K562 (cell line): Measurements from ENCODE around the gene MIER2.

Experiments used
- AFF4 ChIP-seq: sonication (generic); formaldehyde crosslinking; IDR thresholded peaks from 2 replicates; pipeline ENCODE4 v1.8.0; 2023; ENCODE audit warnings: mild to moderate bottlenecking, missing genetic modification reagents
- BDP1 ChIP-seq: IDR thresholded peaks from 3 replicates; pipeline ENCODE4 v1.6.1; 2011; ENCODE audit not compliant: insufficient read length, insufficient read depth
- CTCF ChIP-seq, 3 experiments: IDR thresholded peaks in 2 of 3; conservative IDR thresholded peaks in 1 of 3; 2 replicates each; pipeline ENCODE4 v1.5.1; 2011 to 2012; ENCODE audit warnings: low read length in 3 of 3, mild to moderate bottlenecking in 3 of 3, control low read depth in 2 of 3, improper control_type of control experiment in 1 of 3, inconsistent platforms in 1 of 3, low read depth in 1 of 3, mixed read lengths in 1 of 3, moderate library complexity in 1 of 3; ENCODE audit not compliant: insufficient read depth in 2 of 3
- EZH2 ChIP-seq: IDR thresholded peaks from 2 replicates; pipeline ENCODE4 v1.6.1; 2012; ENCODE audit warnings: low read depth, mild to moderate bottlenecking, inconsistent platforms, low read length, borderline replicate concordance
- FOXM1 ChIP-seq, 2 experiments: fragments of 450-650 bp in 1 of 2; sonication (generic) in 1 of 2; formaldehyde crosslinking in 1 of 2; IDR thresholded peaks; 2 replicates each; pipeline versions ENCODE4 v1.6.1 to v1.9.0; 2017 to 2022; ENCODE audit warnings: low read depth in 2 of 2, mild to moderate bottlenecking in 2 of 2, missing genetic modification reagents in 1 of 2, moderate library complexity in 1 of 2
- KDM2B ChIP-seq: fragments of 250-450 bp; sonication (Bioruptor Pico); IDR thresholded peaks from 2 replicates; pipeline ENCODE4 v1.8.0; 2021; ENCODE audit warnings: mild to moderate bottlenecking, moderate library complexity
- MAFK ChIP-seq: IDR thresholded peaks from 2 replicates; pipeline ENCODE4 v1.6.1; 2011; ENCODE audit warnings: low read length, improper control_type of control experiment
- MBD1 ChIP-seq: fragments of 250-450 bp; sonication (Bioruptor Pico); IDR thresholded peaks from 2 replicates; pipeline ENCODE4 v1.8.0; 2022; ENCODE audit warnings: inconsistent platforms
- PHF21A ChIP-seq: fragments of 450-650 bp; IDR thresholded peaks from 2 replicates; pipeline ENCODE4 v1.6.1; 2017; ENCODE audit warnings: low read depth, borderline replicate concordance
- PML ChIP-seq: IDR thresholded peaks from 2 replicates; pipeline ENCODE4 v1.6.1; 2012; ENCODE audit warnings: low read length, inconsistent platforms
- POLR2AphosphoS5 ChIP-seq: IDR thresholded peaks from 2 replicates; pipeline ENCODE4 v1.6.1; 2011; ENCODE audit warnings: mild to moderate bottlenecking, low read depth, low read length, moderate library complexity; ENCODE audit not compliant: control insufficient read depth, insufficient read depth
- ZFP91 ChIP-seq: sonication (generic); formaldehyde crosslinking; IDR thresholded peaks from 2 replicates; pipeline ENCODE4 v1.8.0; 2022; ENCODE audit warnings: mild to moderate bottlenecking, missing genetic modification reagents
- ZNF274 ChIP-seq: IDR thresholded peaks from 2 replicates; pipeline ENCODE4 v1.6.1; 2011; ENCODE audit warnings: low read depth, mild to moderate bottlenecking, low read length, moderate library complexity, borderline replicate concordance
- ZNF512 ChIP-seq: IDR thresholded peaks from 2 replicates; pipeline ENCODE4 v1.6.1; 2016; ENCODE audit warnings: missing genetic modification characterization, missing compliant biosample characterization

- TF ChIP-seq MBD1, result no peak
- TF ChIP-seq CTCF (IDR thresholded peaks at IDR 0.05 in 2 of 3, conservative IDR thresholded peaks at IDR 0.05 in 1 of 3; ENCODE audit: insufficient read depth in 2 of 3, low read depth in 1 of 3, low read length in 3 of 3), result no peak
- TF ChIP-seq PHF21A, result no peak
- no peak for TF ChIP-seq POLR2AphosphoS5
- no peak for TF ChIP-seq ZNF274
- TF ChIP-seq AFF4, result no peak
- no peak for TF ChIP-seq BDP1
- TF ChIP-seq PML, result no peak
- TF ChIP-seq FOXM1 (IDR thresholded peaks at IDR 0.05; ENCODE audit: low read depth), result no peak
- no peak for TF ChIP-seq FOXM1 (CRISPR knock-in tag; IDR thresholded peaks at IDR 0.05; ENCODE audit: low read depth)
- no peak for TF ChIP-seq ZFP91 (CRISPR knock-in tag)
- TF ChIP-seq ZNF512, result no peak
- TF ChIP-seq MAFK, result no peak
- TF ChIP-seq EZH2, result no peak
- TF ChIP-seq KDM2B (CRISPR knock-in tag), result no peak
Measured at GRCh38 chr19:391207-391557, 46.6 kb upstream of the MIER2 start.
